H1 (cell line): ENCODE data around the gene CMTR1. TPM values are rescaled to one million over a fixed set of nuclear protein-coding genes. Genes with fewer than 3 reads are reported as not detected.
"Not testable (repeated sequence)": the region's sequence is repeated elsewhere in the genome, so short reads cannot be mapped to it uniquely, and the experiment has no call there.

Experiments used
- CTCF ChIA-PET: fragments of 300-600 bp; sonication (Branson Sonifier 250); formaldehyde crosslinking; loops from one replicate; lab custom pipeline; 2021; ENCODE audit not compliant: partially characterized antibody; lab: Charles Lee
- POLR2A ChIA-PET: fragments of 300-600 bp; sonication (Branson Sonifier 250); formaldehyde crosslinking; loops from one replicate; lab custom pipeline; 2021; ENCODE audit warnings: inconsistent platforms; ENCODE audit not compliant: partially characterized antibody; lab: Charles Lee
- DNase-seq, 2 experiments: peaks; one replicate each; pipeline versions ENCODE4 v3.0.0 to v3.0.0-alpha.2; 2010 to 2022; ENCODE audit warnings: low spot score in 2 of 2, low read depth in 1 of 2, mixed read lengths in 1 of 2
- FAIRE-seq: peaks from 2 replicates; lab custom pipeline; 2011; peaks lifted over from hg19 to GRCh38; lab: Jason Lieb, UNC
- H2AFZ ChIP-seq: 2 replicates; pipeline ENCODE4 v1.8.1; 2012; ENCODE audit warnings: low read length, inconsistent platforms
- H2AK5ac ChIP-seq: 2 replicates; pipeline ENCODE4 v1.6.1; 2013; ENCODE audit warnings: low read depth, low read length
- H2BK120ac ChIP-seq: replicated peaks from 2 replicates; pipeline ENCODE3; 2013; ENCODE audit warnings: low read depth, low read length, inconsistent platforms
- H2BK12ac ChIP-seq: 2 replicates; pipeline ENCODE4 v1.6.1; 2013; ENCODE audit warnings: low read depth, low read length
- H2BK15ac ChIP-seq: 2 replicates; pipeline ENCODE4 v1.6.1; 2013; ENCODE audit warnings: low read length
- H2BK20ac ChIP-seq: 2 replicates; pipeline ENCODE4 v1.6.1; 2013; ENCODE audit warnings: low read length
- H2BK5ac ChIP-seq: 2 replicates; pipeline ENCODE4 v1.6.1; 2013; ENCODE audit warnings: low read depth, low read length
- H3K14ac ChIP-seq: 2 replicates; pipeline ENCODE4 v1.6.1; 2013; ENCODE audit warnings: inconsistent platforms; ENCODE audit not compliant: insufficient read length
- H3K18ac ChIP-seq: 2 replicates; pipeline ENCODE4 v1.6.1; 2013; ENCODE audit warnings: low read length; ENCODE audit errors: extremely low read depth
- H3K23ac ChIP-seq: 2 replicates; pipeline ENCODE4 v1.6.1; 2013; ENCODE audit warnings: inconsistent platforms; ENCODE audit not compliant: insufficient read length
- H3K23me2 ChIP-seq: 2 replicates; pipeline ENCODE4 v1.6.1; 2013; ENCODE audit warnings: low read depth, low read length
- H3K27ac ChIP-seq: 2 replicates; pipeline ENCODE4 v1.6.1; 2011; ENCODE audit warnings: low read depth, low read length, inconsistent platforms
- H3K27me3 ChIP-seq, 4 experiments: replicated peaks in 1 of 4; 1 replicate in 1 of 4; 2 replicates in 3 of 4; pipeline versions ENCODE4 v1.6.1 to v1.8.1; 2011 to 2013; ENCODE audit warnings: low read length in 3 of 4, mild to moderate bottlenecking in 3 of 4, inconsistent platforms in 2 of 4, mixed read lengths in 2 of 4, moderate library complexity in 1 of 4; ENCODE audit not compliant: control insufficient read depth in 3 of 4, insufficient read depth in 3 of 4; ENCODE audit errors: extremely low read depth in 1 of 4
- H3K36me3 ChIP-seq, 4 experiments: 2 replicates each; pipeline versions ENCODE4 v1.6.1 to v1.8.1; 2011 to 2013; ENCODE audit warnings: mild to moderate bottlenecking in 4 of 4, low read length in 3 of 4, moderate library complexity in 2 of 4, control low read depth in 1 of 4, inconsistent platforms in 1 of 4; ENCODE audit not compliant: insufficient read depth in 4 of 4, control insufficient read depth in 2 of 4
- H3K4ac ChIP-seq: replicated peaks from 2 replicates; pipeline ENCODE3; 2013; ENCODE audit warnings: low read length, low read depth, mixed read lengths, inconsistent platforms; ENCODE audit not compliant: insufficient read length
- H3K4me1 ChIP-seq, 4 experiments: replicated peaks in 1 of 4; 1 replicate in 1 of 4; 2 replicates in 3 of 4; pipeline versions ENCODE4 v1.6.1 to v1.8.1; 2011 to 2013; ENCODE audit warnings: low read length in 3 of 4, inconsistent platforms in 2 of 4, mixed read lengths in 1 of 4; ENCODE audit not compliant: insufficient read depth in 4 of 4, control insufficient read depth in 3 of 4
- H3K4me2 ChIP-seq, 2 experiments: 2 replicates each; pipeline versions ENCODE4 v1.6.1 to v1.8.1; 2011 to 2013; ENCODE audit warnings: low read depth in 2 of 2, low read length in 2 of 2, control low read depth in 1 of 2, inconsistent platforms in 1 of 2, mild to moderate bottlenecking in 1 of 2; ENCODE audit not compliant: insufficient read depth in 1 of 2
- H3K4me3 ChIP-seq, 4 experiments: fragments of 200-600, 300-600 bp in 1 of 4; sonication (generic), shearing (Covaris generic), sonication (Bioruptor Twin) in 1 of 4; 2 replicates each; pipeline versions ENCODE4 v1.5.1 to v1.8.1; 2011 to 2016; ENCODE audit warnings: low read length in 4 of 4, low read depth in 3 of 4, control low read depth in 2 of 4, inconsistent platforms in 2 of 4, mild to moderate bottlenecking in 2 of 4, mixed read lengths in 1 of 4, moderate library complexity in 1 of 4; ENCODE audit not compliant: insufficient read depth in 2 of 4; ENCODE audit errors: extremely low read depth in 1 of 4
- H3K56ac ChIP-seq: replicated peaks from 2 replicates; pipeline ENCODE3; 2013; ENCODE audit warnings: low read depth, mild to moderate bottlenecking, mixed read lengths, low read length, inconsistent platforms; ENCODE audit not compliant: insufficient read length
- H3K79me1 ChIP-seq: 2 replicates; pipeline ENCODE4 v1.6.1; 2013; ENCODE audit warnings: low read depth, low read length, control low read depth
- H3K79me2 ChIP-seq, 2 experiments: 2 replicates each; pipeline versions ENCODE4 v1.6.1 to v1.8.1; 2012 to 2013; ENCODE audit warnings: low read length in 2 of 2, mild to moderate bottlenecking in 2 of 2, inconsistent platforms in 1 of 2; ENCODE audit not compliant: insufficient read depth in 2 of 2, control insufficient read depth in 1 of 2
- H3K9ac ChIP-seq, 4 experiments: replicated peaks in 1 of 4; 1 replicate in 1 of 4; 2 replicates in 3 of 4; pipeline versions ENCODE4 v1.6.1 to v1.8.1; 2011 to 2013; ENCODE audit warnings: low read depth in 3 of 4, low read length in 3 of 4, control low read depth in 2 of 4, mild to moderate bottlenecking in 2 of 4, moderate library complexity in 2 of 4, inconsistent platforms in 1 of 4; ENCODE audit errors: extremely low read depth in 1 of 4
- H3K9me3 ChIP-seq, 2 experiments: 2 replicates each; pipeline versions ENCODE4 v1.6.1 to v1.8.1; 2012 to 2013; ENCODE audit warnings: mild to moderate bottlenecking in 2 of 2, moderate library complexity in 2 of 2, control low read depth in 1 of 2, inconsistent platforms in 1 of 2, low read depth in 1 of 2, low read length in 1 of 2, mixed read lengths in 1 of 2; ENCODE audit not compliant: insufficient read depth in 2 of 2
- H4K20me1 ChIP-seq, 2 experiments: replicated peaks in 1 of 2; 2 replicates each; pipeline versions ENCODE3 to v1.8.1; 2011 to 2013; ENCODE audit warnings: inconsistent platforms in 2 of 2, low read length in 2 of 2, mild to moderate bottlenecking in 1 of 2; ENCODE audit not compliant: insufficient read depth in 2 of 2, control insufficient read depth in 1 of 2
- H4K5ac ChIP-seq: 2 replicates; pipeline ENCODE4 v1.6.1; 2013; ENCODE audit warnings: low read length, low read depth, mixed read lengths, inconsistent platforms; ENCODE audit not compliant: insufficient read length
- H4K8ac ChIP-seq: 2 replicates; pipeline ENCODE4 v1.8.0; 2013; ENCODE audit warnings: mild to moderate bottlenecking, moderate library complexity, low read length, inconsistent platforms; ENCODE audit not compliant: insufficient read depth; ENCODE audit errors: extremely low read depth
- H4K91ac ChIP-seq: replicated peaks from 2 replicates; pipeline ENCODE3; 2013; ENCODE audit warnings: low read length, mixed read lengths, inconsistent platforms; ENCODE audit not compliant: insufficient read length
- CEBPB ChIP-seq: IDR thresholded peaks from 2 replicates; pipeline ENCODE4 v1.6.1; 2012; ENCODE audit warnings: low read depth, low read length
- EP300 ChIP-seq, 2 experiments: IDR thresholded peaks; 1 replicate in 1 of 2; 2 replicates in 1 of 2; pipeline ENCODE4 v1.6.1; 2011 to 2012; ENCODE audit warnings: low read depth in 2 of 2, low read length in 2 of 2, mild to moderate bottlenecking in 2 of 2, borderline replicate concordance in 1 of 2, inconsistent platforms in 1 of 2, moderate library complexity in 1 of 2
- GABPA ChIP-seq: IDR thresholded peaks from 2 replicates; pipeline ENCODE4 v1.6.1; 2011; ENCODE audit warnings: mild to moderate bottlenecking, low read length, moderate library complexity, borderline replicate concordance; ENCODE audit not compliant: insufficient read depth
- POU5F1 ChIP-seq: IDR thresholded peaks from 2 replicates; pipeline ENCODE4 v1.6.1; 2011; ENCODE audit warnings: low read depth, mild to moderate bottlenecking, low read length, moderate library complexity
- RNF2 ChIP-seq: fragments of 200-900, 300-1000 bp; sonication (generic); IDR thresholded peaks from 2 replicates; pipeline ENCODE4 v1.7.1; 2016; ENCODE audit warnings: borderline replicate concordance, low read depth, mild to moderate bottlenecking, antibody characterized with exemption, low read length; ENCODE audit not compliant: poor library complexity, severe bottlenecking; ENCODE audit errors: missing control alignments
- SIRT6 ChIP-seq: IDR thresholded peaks from one replicate; pipeline ENCODE4 v1.7.1; 2012; ENCODE audit warnings: low read length, inconsistent platforms
- SP4 ChIP-seq: IDR thresholded peaks from 2 replicates; pipeline ENCODE4 v1.6.1; 2012; ENCODE audit warnings: low read length, inconsistent platforms
- SRF ChIP-seq: IDR thresholded peaks from 2 replicates; pipeline ENCODE4 v1.6.1; 2011; ENCODE audit warnings: mild to moderate bottlenecking, low read depth, low read length, moderate library complexity
- WGBS, 2 experiments: shearing (Covaris generic) in 1 of 2; methylation state at CpG; one replicate each; pipeline versions ENCODE4 v1.1.6 to v1.1.7; 2013 to 2015; ENCODE audit warnings: low lambda C conversion rate in 2 of 2, mixed read lengths in 2 of 2, inconsistent platforms in 1 of 2, low coverage in 1 of 2, missing lambda C conversion rate in 1 of 2; ENCODE audit not compliant: insufficient replicate concordance in 2 of 2, insufficient coverage in 1 of 2, insufficient read length in 1 of 2; ENCODE audit errors: extremely low coverage in 1 of 2, missing lambda C conversion rate in 1 of 2; 5-methylcytosine and 5-hydroxymethylcytosine counted together
- polyA plus RNA-seq, 7 experiments: library from polyadenylated mRNA; depleted of rRNA in 3 of 7; stranded (reverse) in 5 of 7; unstranded in 2 of 7; fragments of >200 nt in 5 of 7; fragments of 200-250 nt in 2 of 7; gene quantifications; 1 replicate in 5 of 7; 2 replicates in 1 of 7; 4 replicates in 1 of 7; pipeline versions ENCODE4 v1.2.1 to v1.2.3, GENCODE V29; 2011 to 2013; ENCODE audit warnings: missing spikeins in 2 of 7, mixed read lengths in 2 of 7
- total RNA-seq: library from RNA; stranded (reverse); fragmentation: NEBNext Ultra II Directional; extraction: Animal tissue kit (Norgen Biotek cat#: 25700); gene quantifications from 2 replicates; pipeline ENCODE4 v1.2.1, GENCODE V29; 2021
- TF ChIP-seq, protein P1 (sequence below): IDR thresholded peaks from 2 replicates; pipeline ENCODE4 v1.6.1; 2011; ENCODE audit warnings: low read length, improper control_type of control experiment

Gene CMTR1
- total and polyA plus RNA-seq, 2 of the 8 experiments (the other 6 are each of a cell fraction or from before 2014, with no cell fraction given), result 15.2 to 33.1 TPM

DNA sequence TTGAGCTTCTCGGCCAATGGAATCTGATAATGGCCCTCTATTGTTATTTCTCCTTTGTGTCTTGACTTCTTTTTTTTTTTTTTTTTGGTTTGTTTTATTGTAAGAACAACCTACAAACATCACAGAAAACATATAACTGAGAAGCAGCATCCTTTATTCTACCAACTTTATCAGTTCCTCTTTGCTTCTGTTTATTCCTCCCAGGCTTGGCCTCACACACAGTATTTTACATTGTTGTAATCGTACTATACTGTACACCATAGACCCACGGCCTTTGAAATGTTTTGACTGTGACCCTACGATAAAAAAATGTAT lies 67.2 kb downstream of the CMTR1 start (continued):
- TF ChIP-seq EP300 (IDR thresholded peaks at IDR 0.05; ENCODE audit: borderline replicate concordance in 1 of 2, low read depth in 2 of 2, low read length in 2 of 2), result no peak
- no peak for TF ChIP-seq RNF2
- TF ChIP-seq SRF, result no peak
- TF ChIP-seq, protein P1, sequence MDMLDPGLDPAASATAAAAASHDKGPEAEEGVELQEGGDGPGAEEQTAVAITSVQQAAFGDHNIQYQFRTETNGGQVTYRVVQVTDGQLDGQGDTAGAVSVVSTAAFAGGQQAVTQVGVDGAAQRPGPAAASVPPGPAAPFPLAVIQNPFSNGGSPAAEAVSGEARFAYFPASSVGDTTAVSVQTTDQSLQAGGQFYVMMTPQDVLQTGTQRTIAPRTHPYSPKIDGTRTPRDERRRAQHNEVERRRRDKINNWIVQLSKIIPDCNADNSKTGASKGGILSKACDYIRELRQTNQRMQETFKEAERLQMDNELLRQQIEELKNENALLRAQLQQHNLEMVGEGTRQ, result no peak
- TF ChIP-seq POU5F1, result no peak
- no peak for TF ChIP-seq CEBPB
- no peak for TF ChIP-seq GABPA
- no peak for TF ChIP-seq SIRT6
- TF ChIP-seq SP4, result no peak

DNA sequence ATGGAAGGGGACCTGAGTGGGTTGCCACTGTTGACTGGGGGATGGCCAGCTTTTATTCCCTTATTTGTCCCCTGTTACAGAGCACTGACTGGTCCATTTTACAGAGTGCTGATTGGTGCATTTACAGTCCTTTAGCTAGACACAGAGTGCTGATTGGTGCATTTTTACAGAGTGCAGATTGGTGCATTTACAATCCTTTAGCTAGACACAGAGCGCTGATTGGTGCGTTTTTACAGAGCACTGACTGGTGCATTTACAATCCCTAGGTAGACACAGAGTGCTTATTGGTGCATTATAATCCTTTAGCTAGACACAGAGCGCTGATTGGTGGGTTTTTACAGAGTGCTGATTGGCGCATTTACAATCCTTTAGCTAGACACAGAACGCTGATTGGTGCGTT lies 67.9 kb downstream of the CMTR1 start:
- H4K91ac ChIP-seq, FAIRE-seq, H3K79me2 ChIP-seq, H2BK20ac ChIP-seq, H3K4me2 ChIP-seq, H3K4ac ChIP-seq, H2BK120ac ChIP-seq, H3K18ac ChIP-seq, H3K27ac ChIP-seq, H3K9ac ChIP-seq, H2AFZ ChIP-seq, H3K23ac ChIP-seq, H4K20me1 ChIP-seq, H3K9me3 ChIP-seq, H3K23me2 ChIP-seq, H2BK15ac ChIP-seq, H3K4me1 ChIP-seq, H2BK5ac ChIP-seq, H3K56ac ChIP-seq, H2AK5ac ChIP-seq, H3K14ac ChIP-seq, H4K8ac ChIP-seq, DNase-seq, H3K36me3 ChIP-seq, H3K4me3 ChIP-seq, H4K5ac ChIP-seq, H3K79me1 ChIP-seq: not testable (repeated sequence)
- peak overlapping the region; percentile 6; the same call in 1 of the 2 replicates for H2BK12ac ChIP-seq
- CTCF ChIA-PET, result interaction anchor here (0.7 to 8.0 kb wide), 17 partner anchors 8 to 1168 kb away, joined by 3 to 52 read pairs (median 3); no protein-coding TSS in a partner anchor
- H3K27me3 ChIP-seq, result peaks cover 0 to 11% (median 6%) of the 10 kb centered on the region in 4 experiments; a peak in 4 of 7 replicates
- WGBS, 2 experiments, result 96% methylated on average over 6 of the region's 6 CpGs; no CpG with 5 or more reads in 1 of the 2 experiments
- POLR2A ChIA-PET, result interaction anchor here (1.8 to 2.9 kb wide), 3 partner anchors 11 to 318 kb away, joined by 3 to 9 read pairs (median 6); partner anchors contain the start of gene ZFAND3
